PC-3 (cell line): ENCODE results near the gene NCOA1. TPM values are rescaled to one million over a fixed set of nuclear protein-coding genes. Genes with fewer than 3 reads are reported as not detected.

Source experiments
- ATAC-seq: fragments of 200-7000 bp; cut with Tn5 transposase; 2 replicates; pipeline ENCODE4 v1.9.1; 2020; ENCODE audit warnings: mild to moderate bottlenecking, moderate library complexity
- BruUV-seq: library from RNA; stranded (reverse); fragments of 400-500 nt; replicated peaks from 2 replicates; lab custom pipeline; 2021; lab: Mats Ljungman, UMichigan
- CTCF ChIA-PET: fragments of 300-600 bp; sonication (Branson Sonifier 250); formaldehyde crosslinking; loops from one replicate; lab custom pipeline; 2022; ENCODE audit warnings: antibody characterized with exemption; lab: Charles Lee
- POLR2A ChIA-PET: fragments of 300-600 bp; sonication (Branson Sonifier 250); formaldehyde crosslinking; loops from one replicate; lab custom pipeline; 2022; ENCODE audit warnings: antibody characterized with exemption; ENCODE audit not compliant: unreplicated experiment; lab: Charles Lee
- DNase-seq: peaks from one replicate; pipeline ENCODE4 v3.0.0-alpha.2; 2015
- H2AFZ ChIP-seq: fragments of 300-600 bp; sonication (generic); 2 replicates; pipeline ENCODE4 v1.6.0; 2016; ENCODE audit warnings: antibody characterized with exemption, low read length
- H3F3A ChIP-seq: fragments of 300-600 bp; sonication (generic); one replicate; pipeline ENCODE4 v1.6.0; 2017; ENCODE audit warnings: antibody characterized with exemption, low read length, control low read depth, mild to moderate bottlenecking; ENCODE audit not compliant: unreplicated experiment
- H3K27ac ChIP-seq: fragments of 300-600 bp; sonication (generic); 2 replicates; pipeline ENCODE4 v1.5.1; 2016; ENCODE audit warnings: mild to moderate bottlenecking, low read length
- H3K27me3 ChIP-seq: fragments of 300-600 bp; sonication (generic); 2 replicates; pipeline ENCODE4 v1.6.1; 2016; ENCODE audit warnings: low read length, mixed read lengths
- H3K36me3 ChIP-seq: fragments of 300-600 bp; sonication (generic); 2 replicates; pipeline ENCODE4 v1.6.1; 2016; ENCODE audit warnings: low read depth, mixed run types, low read length, mixed read lengths
- H3K4me1 ChIP-seq: fragments of 300-600 bp; sonication (generic); 2 replicates; pipeline ENCODE4 v1.5.1; 2016; ENCODE audit warnings: low read length; ENCODE audit not compliant: insufficient read depth
- H3K4me2 ChIP-seq: fragments of 300-600 bp; sonication (generic); 2 replicates; pipeline ENCODE4 v1.6.0; 2016; ENCODE audit warnings: low read length
- H3K4me3 ChIP-seq: fragments of 300-600 bp; sonication (generic); 2 replicates; pipeline ENCODE4 v1.5.1; 2016; ENCODE audit warnings: mild to moderate bottlenecking, low read length, mixed read lengths
- H3K79me2 ChIP-seq: fragments of 300-600 bp; sonication (generic); 2 replicates; pipeline ENCODE4 v1.6.1; 2017; ENCODE audit warnings: low read length, mixed read lengths
- H3K9ac ChIP-seq: fragments of 300-600 bp; sonication (generic); 2 replicates; pipeline ENCODE4 v1.6.0; 2016; ENCODE audit warnings: mild to moderate bottlenecking, low read length
- H3K9me2 ChIP-seq: fragments of 300-600 bp; sonication (generic); replicated peaks from 2 replicates; pipeline ENCODE4 v1.6.1; 2016; ENCODE audit warnings: mixed run types, low read length, mixed read lengths
- H3K9me3 ChIP-seq: fragments of 300-600 bp; sonication (generic); 2 replicates; pipeline ENCODE4 v1.6.1; 2016; ENCODE audit warnings: low read length, mixed read lengths
- H4K20me1 ChIP-seq: fragments of 300-600 bp; sonication (generic); 2 replicates; pipeline ENCODE4 v1.6.1; 2016; ENCODE audit warnings: low read length, mixed read lengths
- CTCF ChIP-seq: fragments of 300-600 bp; sonication (generic); conservative IDR thresholded peaks from 2 replicates; pipeline ENCODE4 v1.5.1; 2017; ENCODE audit warnings: antibody characterized with exemption, low read depth, mild to moderate bottlenecking, low read length
- EZH2 ChIP-seq: fragments of 300-600 bp; sonication (generic); IDR thresholded peaks from one replicate; pipeline ENCODE4 v1.6.1; 2017; ENCODE audit warnings: antibody characterized with exemption, mild to moderate bottlenecking, low read length; ENCODE audit not compliant: unreplicated experiment
- EZH2phosphoT487 ChIP-seq: fragments of 300-600 bp; sonication (generic); IDR thresholded peaks from 2 replicates; pipeline ENCODE4 v1.6.1; 2018; ENCODE audit warnings: mild to moderate bottlenecking, antibody characterized with exemption, low read length, borderline replicate concordance
- intact Hi-C: fragments of 100-400 bp; cut with micrococcal nuclease; formaldehyde crosslinking; loops from 2 replicates; pipeline ENCODE4 v1.9.0; 2023
- total RNA-seq: library from RNA; depleted of rRNA; stranded (reverse); fragments of >200 nt; gene quantifications from 2 replicates; pipeline ENCODE4 v1.2.3, GENCODE V29; 2014

NCOA1 gene
- total RNA-seq, 1 experiment from 2014 or later = 7.5 TPM

- no peaks in the 10 kb centered on the region for H3K9me2 ChIP-seq
- no peak overlapping the region for H2AFZ ChIP-seq
- ATAC-seq (no peak), DNase-seq (peak; percentile 46)
- H3K9ac ChIP-seq = no peak overlapping the region
- TF ChIP-seq EZH2 = no peak
- peak; percentile 72 for TF ChIP-seq CTCF
- no peak for TF ChIP-seq EZH2phosphoT487
- no peak overlapping the region for H3K27ac ChIP-seq
- H3K79me2 ChIP-seq = no peaks in the 10 kb centered on the region
- BruUV-seq = no TSS peak
- H3K4me3 ChIP-seq = no peak overlapping the region
- H3K4me2 ChIP-seq = no peak overlapping the region
- ChIA-PET POLR2A (no interaction called here), CTCF (no interaction called here)
- H3K4me1 ChIP-seq = peaks cover 3% of the 10 kb centered on the region; the same call in 1 of the 2 replicates
- no peaks in the 10 kb centered on the region for H3K9me3 ChIP-seq
- intact Hi-C loops = loop anchor here (5.0 kb wide), 1 partner anchor 51 kb away; the partner anchor contains the start of gene NCOA1
- H3K27me3 ChIP-seq = no peaks in the 10 kb centered on the region
- H3F3A ChIP-seq = no peaks in the 10 kb centered on the region
- H3K36me3 ChIP-seq = no peaks in the 10 kb centered on the region
- no peaks in the 10 kb centered on the region for H4K20me1 ChIP-seq
These were observed 52.2 kb downstream of the NCOA1 start for GRCh38 chr2:24543252-24543651.

GRCh38 chr2:24544456-24545115, 53.5 kb downstream of the NCOA1 start:
- H3K4me3 ChIP-seq = no peak overlapping the region
- H3K4me1 ChIP-seq = peaks cover 3% of the 10 kb centered on the region; the same call in 1 of the 2 replicates
- H3K4me2 ChIP-seq = no peak overlapping the region
- intact Hi-C loops = loop anchor here (5.0 kb wide), 1 partner anchor 52 kb away; the partner anchor contains the start of gene NCOA1
- no peak overlapping the region for H3K9ac ChIP-seq
- H3K36me3 ChIP-seq = no peaks in the 10 kb centered on the region
- H3K27me3 ChIP-seq = no peaks in the 10 kb centered on the region
- no peaks in the 10 kb centered on the region for H3K9me2 ChIP-seq
- no peak overlapping the region for H3K27ac ChIP-seq
- TF ChIP-seq EZH2 (no peak), CTCF (no peak), EZH2phosphoT487 (no peak)
- H2AFZ ChIP-seq = no peak overlapping the region
- H4K20me1 ChIP-seq = no peaks in the 10 kb centered on the region
- no peaks in the 10 kb centered on the region for H3K79me2 ChIP-seq
- BruUV-seq = no TSS peak
- H3F3A ChIP-seq = no peaks in the 10 kb centered on the region
- DNase-seq (no peak), ATAC-seq (no peak)
- POLR2A ChIA-PET = no interaction called here
- CTCF ChIA-PET = no interaction called here
- no peaks in the 10 kb centered on the region for H3K9me3 ChIP-seq

- Histone ChIP-seq H3K36me3 (no peaks in the 10 kb centered on the region), H3K4me1 (no peaks in the 10 kb centered on the region), H3K27ac (no peak overlapping the region), H3K79me2 (no peaks in the 10 kb centered on the region), H3K27me3 (no peaks in the 10 kb centered on the region), H3K9ac (no peak overlapping the region), H2AFZ (no peak overlapping the region), H3K4me2 (no peak overlapping the region), H3F3A (no peaks in the 10 kb centered on the region), H3K9me3 (no peaks in the 10 kb centered on the region), H4K20me1 (no peaks in the 10 kb centered on the region), H3K9me2 (no peaks in the 10 kb centered on the region), H3K4me3 (no peak overlapping the region)
- intact Hi-C loops = no loop called here
- BruUV-seq = no TSS peak
- DNase-seq = no peak
- no peak for ATAC-seq
- TF ChIP-seq EZH2phosphoT487 = no peak
- TF ChIP-seq EZH2 = no peak
- no peak for TF ChIP-seq CTCF
- CTCF ChIA-PET = no interaction called here
- POLR2A ChIA-PET = no interaction called here
These were observed 55.6 kb downstream of the NCOA1 start for GRCh38 chr2:24546669-24547068.
